GM19324 (cell line): Measurements from ENCODE around the gene IGFL1.
"Not testable (repeated sequence)": the region's sequence is repeated elsewhere in the genome, so short reads cannot be mapped to it uniquely, and the experiment has no call there.

ENCODE experiments used
- ATAC-seq: cut with Tn5 transposase; IDR thresholded peaks from one replicate; pipeline ENCODE4 v1.9.1; 2021; ENCODE audit warnings: mild to moderate bottlenecking, moderate library complexity; ENCODE audit not compliant: unreplicated experiment, low FRiP score

IGFL1 gene

DNA sequence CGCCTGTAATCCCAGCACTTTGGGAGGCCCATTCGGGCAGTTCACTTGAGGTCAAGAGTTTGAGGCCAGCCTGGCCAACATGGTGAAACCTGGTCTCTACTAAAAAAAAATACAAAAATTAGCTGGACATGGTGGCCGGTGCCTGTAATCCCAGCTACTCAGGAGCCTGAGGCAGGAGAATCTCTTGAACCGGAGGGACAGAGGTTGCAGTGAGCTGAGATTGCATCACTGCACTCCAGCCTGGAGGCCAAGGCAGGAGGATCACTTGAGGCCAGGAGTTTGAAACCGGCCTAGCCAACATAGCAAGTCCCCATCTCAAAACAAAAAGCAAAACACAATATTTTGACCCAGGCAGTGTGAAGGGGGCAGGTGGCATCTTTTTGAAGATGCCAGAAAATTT, 35.3 kb downstream of the IGFL1 start:
- ATAC-seq = not testable (repeated sequence)

DNA sequence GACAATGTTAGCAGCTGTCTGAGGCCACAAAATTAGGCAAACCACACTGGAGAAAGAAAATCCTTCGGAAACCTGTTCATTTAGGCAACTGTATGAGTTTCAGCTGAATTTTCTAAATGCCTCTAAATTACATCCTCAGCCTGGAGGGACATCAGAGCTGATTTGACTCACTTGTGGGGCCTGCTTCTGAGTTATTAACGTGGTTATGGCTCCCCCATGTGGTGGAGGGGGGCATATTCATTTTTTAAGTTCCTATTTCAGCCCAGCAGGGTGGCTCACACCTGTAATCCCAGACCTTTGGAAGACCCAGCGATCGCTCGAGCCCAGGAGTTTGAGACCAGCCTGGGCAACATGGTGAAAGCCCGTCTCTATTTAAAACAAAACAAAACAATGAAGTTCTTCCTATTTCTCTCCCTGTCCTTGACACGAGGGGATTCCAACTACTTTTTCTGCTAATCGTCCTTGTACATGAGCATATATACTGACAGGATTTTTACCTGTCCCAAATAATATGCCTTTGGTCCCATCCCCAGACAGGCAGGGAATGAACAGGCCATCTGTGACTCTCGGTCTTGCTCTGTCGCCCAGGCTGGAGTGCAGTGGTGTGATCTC, 35.8 kb downstream of the IGFL1 start:
- ATAC-seq = no peak

DNA sequence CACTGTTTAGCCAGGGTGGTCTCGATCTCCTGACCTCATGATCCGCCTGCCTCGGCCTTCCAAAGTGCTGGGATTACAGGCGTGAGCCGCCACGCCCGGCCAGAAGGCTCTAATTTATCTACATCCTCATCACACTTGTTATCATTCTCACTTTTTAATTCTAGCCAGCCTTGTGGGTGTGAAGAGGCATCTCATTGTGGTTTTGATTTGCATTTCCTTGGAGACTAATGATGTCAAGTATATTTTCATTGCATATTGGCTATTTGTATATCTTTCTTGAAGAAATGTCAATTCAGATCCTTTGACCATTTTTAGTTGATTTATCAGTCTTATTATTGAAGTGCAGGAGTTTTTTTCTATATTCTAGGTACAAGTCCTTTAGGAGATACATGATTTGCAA, 39.6 kb downstream of the IGFL1 start:
- no peak for ATAC-seq

DNA sequence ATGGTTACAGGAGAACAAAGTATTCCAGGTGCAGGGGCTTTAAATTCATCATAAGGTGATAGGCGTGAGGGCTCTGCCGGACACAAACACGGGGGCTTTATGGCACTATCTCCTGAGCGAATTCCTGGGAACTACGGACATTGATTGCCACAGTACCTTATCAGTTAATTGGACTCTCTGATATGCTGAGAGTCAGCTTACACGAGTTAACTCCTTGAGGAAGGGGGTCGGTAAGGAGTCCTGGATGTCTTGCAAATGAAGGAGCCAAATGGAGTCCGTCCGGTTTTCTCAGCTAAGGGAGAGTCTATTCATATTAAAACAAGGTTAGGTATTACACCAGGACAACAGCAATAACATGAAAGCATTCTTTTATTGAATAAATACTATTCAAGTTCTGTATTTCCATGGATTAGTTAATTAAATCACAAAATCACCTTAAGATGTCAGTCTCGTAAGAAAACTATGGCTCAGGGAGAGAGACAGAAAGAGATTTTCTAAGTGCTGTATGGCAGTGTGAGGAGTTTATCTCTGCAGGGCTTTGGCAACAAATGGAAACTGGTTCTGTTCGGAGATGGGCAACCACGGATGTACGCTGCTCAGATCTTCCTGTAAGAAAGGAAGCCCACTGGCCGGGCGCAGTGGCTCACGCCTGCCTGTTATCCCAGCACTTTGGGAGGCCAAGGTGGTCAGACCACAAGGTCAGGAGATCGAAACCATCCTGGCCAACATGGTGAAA, 41.1 kb downstream of the IGFL1 start:
- ATAC-seq = no peak

DNA sequence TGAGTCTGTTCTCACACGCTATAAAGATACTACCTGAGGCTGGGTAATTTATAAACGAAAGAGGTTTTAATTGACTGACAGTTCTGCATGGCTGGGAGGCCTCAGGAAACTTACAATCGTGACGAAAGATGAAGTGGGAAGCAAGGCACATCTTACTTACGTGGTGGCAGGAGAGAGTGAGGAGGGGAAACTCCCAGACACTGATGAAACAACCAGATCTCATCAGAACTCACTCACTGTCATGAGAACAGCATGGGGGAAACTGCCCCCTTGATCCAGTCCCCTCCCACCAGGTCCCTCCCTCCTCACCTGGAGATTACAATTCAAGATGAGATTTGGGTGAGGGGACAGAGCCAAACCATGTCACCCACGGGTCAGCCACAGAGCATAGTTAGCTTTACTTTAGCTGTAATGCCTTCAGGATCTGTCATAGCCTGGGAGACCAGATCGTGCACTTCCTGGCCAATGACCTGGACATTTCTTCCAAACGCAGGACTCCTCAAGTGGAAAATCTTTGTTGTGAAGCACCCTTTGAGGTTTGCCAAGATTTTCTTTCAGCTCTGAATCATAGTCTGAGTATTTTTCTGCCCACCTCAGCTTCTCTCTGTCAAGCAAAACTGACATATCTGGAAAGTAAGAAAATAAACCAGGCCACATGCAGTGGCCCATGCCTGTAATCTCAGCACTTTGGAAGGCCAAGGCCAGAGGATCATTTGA, 42.1 kb downstream of the IGFL1 start:
- ATAC-seq = no peak

DNA sequence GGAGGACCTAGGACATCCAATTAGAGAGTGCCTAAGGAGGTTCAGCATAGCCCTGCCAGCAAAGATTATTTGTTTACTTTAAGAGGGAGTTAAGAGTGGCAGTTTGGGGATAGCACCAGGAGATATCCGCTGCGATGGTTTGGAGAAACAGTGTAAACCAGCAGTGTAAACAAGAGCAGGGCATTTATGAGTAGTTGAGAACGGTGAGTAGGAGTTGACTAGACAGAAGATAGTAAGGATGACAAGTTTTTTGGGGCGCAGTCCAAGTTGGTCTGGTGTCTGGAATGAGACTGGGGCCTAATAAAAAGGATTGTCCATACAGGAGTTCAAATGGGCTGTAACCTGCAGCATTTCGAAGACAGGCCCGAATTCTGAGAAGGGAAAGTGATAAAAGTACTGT, 44.4 kb downstream of the IGFL1 start:
- not testable (repeated sequence) for ATAC-seq

DNA sequence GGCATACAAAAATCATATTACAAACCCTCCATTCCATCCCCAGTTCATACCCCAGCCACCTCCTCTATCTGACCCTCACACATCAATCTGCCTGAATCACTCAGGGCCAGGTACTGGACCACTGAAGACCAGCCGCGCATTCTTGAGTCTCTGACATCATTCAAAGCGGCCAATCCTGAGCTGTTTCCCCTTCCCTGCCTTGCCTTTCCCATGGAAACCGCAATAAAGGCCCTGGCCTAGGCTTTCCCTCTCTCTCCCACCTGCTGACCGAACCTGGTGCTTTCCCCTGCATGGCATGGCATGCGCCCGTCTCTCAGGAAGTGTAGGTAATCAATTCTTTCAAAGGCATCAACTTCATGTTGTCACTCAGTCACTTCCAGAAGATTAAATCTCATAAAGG, 49.6 kb downstream of the IGFL1 start:
- no peak for ATAC-seq
